HG02852 (cell line): ENCODE results near the gene KRTAP10-8.
"Not testable (repeated sequence)": the region's sequence is repeated elsewhere in the genome, so short reads cannot be mapped to it uniquely, and the experiment has no call there.

ENCODE experiments used
- ATAC-seq: cut with Tn5 transposase; IDR thresholded peaks from one replicate; pipeline ENCODE4 v1.9.1; 2021; ENCODE audit warnings: mild to moderate bottlenecking, moderate library complexity; ENCODE audit not compliant: unreplicated experiment

KRTAP10-8 gene

DNA sequence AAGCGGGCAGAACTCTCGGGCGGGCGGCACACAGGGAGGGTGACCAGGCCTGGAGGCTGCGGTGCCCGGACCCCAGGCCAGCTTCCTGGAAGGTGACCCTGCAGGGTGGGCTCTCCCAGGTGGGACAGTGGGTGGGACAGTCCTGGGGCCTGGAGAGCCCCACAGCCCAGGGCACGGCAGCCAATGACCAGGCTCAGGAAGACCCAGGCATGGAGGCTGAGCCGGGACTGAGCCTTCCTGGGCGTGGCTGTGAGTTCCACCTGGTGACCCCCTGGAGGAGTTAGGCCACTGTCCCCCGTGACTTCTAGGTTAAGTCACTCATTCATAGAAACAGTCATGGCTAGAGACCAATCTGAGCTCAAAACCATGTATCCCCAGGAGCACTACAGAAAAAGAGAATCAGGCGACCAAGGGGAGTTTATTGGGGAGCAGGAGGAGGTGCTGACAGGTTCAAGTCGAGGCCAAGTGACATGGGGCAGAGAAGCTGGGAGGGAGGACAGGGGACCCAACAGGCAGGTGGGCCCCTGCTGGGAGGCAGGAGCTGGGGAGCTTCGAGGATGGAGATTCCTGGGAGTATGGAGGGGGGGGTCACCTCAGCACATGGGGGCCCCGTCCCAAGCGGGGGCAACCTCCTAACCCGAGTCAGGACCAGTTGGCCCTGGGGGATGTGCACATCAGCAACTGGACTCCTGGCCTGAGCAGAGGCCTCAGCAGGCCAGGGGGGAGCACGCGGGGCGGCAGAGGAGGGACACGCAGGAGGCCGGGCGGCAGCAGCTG is 32.6 kb upstream of the KRTAP10-8 start:
- no peak for ATAC-seq

DNA sequence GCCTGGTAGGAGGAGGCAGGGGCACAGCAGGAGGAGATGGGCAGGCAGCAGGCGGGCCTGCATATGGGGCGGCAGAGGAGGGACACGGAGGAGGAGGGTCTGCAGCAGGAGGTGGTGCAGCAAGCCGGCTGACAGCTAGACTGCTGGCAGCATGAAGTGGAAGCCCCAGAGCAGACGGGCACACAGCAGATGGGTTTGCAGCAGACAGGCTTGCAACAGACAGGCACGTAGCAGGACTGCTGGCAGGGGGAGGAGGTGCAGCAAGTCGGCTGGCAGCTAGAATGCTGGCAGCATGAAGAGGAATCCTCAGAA is 32.1 kb upstream of the KRTAP10-8 start:
- no peak for ATAC-seq

DNA sequence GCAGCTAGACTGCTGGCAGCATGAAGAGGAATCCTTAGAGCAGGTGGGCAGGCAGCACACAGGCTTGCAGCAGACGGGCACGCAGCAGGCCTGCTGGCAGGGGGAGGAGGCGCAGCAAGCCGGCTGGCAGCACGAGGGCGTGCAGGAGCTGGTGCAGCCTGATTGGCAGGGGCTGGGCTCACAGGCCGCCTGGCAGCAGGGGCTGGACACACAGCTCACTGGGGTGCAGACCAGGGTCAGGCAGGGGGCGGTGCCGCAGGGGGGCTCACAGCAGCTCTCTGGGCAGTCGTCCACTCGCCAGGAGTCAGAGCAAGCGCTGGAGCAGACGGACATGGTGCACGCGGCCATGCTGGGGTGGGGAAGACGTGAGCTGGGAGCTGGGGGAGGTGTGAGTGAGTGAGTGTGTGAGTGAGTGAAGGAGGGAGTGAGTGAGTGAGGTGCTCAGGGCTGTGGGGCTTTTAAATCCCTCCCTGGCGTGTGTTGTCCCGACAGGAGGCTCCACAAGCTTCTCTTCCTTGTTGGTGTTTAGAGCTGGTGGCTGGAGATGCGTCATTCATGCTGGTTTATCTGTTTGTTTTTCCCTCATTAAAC is 31.6 kb upstream of the KRTAP10-8 start, which contains the start of gene KRTAP10-5:
TSS of gene KRTAP10-5 (minus strand) at position 374 of the 591 bp plus-strand sequence. CDS start at position 348, 26 bp downstream.
- ATAC-seq = not testable (repeated sequence)

DNA sequence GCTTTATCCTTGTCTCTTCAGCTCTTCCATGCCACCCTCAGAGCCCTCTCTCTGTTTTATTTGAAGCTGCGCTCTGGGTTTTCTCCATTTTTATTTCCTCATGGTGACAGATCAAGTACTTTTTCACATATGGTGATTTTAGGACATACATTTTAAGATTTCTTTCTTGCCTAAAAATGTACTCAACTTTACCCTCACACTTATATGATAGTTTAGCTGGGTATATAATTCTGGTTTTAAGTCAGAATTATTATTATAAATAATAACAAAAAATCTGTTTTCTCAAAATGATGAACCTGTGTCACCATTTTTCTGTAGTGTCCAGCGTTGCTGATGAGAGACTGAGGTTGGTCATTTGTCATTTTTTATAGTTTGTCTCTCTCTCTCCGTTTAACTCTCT is 30.7 kb upstream of the KRTAP10-8 start:
- no peak for ATAC-seq

DNA sequence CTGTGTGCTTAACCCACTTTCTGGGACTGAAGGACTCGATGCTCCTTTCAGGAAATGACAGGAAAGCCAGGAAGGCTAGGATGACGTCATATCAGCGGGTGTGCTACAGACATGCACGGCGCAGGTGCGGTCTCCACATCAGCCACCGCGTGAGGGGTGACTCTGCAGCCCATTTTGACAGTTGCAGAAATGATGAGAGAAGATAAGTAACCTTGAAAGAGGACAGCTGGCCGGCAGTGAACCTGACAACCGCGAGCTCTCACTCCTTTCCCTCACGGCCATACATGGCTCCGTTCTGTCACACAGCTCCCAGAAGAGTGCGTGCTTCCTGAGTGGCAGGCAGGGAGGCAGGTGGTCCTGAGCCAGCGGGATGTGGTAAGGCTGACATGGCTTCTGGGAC is 29.8 kb upstream of the KRTAP10-8 start:
- ATAC-seq = no peak

DNA sequence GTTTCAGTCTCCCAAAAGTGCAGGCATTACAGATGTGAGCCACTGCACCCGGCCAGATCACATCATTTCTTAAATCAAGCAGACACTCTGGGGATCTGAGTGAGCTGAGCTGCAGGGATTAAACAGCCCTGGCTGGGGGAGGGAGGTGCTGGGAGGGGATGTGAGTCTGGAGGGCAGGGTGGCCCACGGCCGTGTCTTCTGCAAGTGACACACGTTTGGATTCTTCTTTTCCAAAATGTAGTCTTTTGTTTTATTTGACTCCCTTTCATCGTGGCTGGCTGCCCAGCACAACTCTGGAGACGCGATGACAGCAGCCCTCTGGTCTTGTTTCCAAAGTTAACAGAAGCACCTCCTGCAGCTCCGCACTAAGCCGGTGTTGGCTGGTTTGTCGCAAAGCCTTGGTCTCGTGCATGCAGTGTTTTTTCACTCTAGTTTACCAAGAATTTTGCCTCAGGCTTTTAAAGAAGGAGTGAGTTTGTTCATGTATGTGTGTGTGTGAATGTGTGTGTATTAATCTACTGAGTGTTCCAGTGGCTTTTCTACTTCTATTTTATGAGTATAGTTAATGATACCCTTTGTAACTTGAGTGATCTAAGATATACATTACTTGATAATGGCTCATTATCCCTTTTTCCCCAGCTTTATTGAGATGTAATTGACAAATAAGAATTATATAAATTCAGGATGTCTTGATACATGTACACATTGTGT is 28.6 kb upstream of the KRTAP10-8 start:
- ATAC-seq = no peak

DNA sequence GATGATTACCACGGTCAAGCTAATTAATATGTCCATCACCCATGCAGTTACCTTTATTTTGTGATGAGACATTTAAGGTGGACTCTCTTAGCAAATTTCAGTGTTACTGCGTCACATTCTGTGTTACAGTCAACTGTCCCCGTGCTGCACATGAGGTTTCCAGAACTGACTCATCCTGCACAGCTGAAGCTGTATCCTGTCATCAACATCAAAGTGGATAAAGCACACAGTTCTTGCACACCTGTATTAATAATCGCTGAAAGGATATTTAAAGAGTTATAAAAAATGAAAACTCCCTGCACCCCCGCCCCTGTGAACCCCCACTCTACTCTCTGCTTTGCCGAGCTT is 28.1 kb upstream of the KRTAP10-8 start:
- ATAC-seq = no peak

DNA sequence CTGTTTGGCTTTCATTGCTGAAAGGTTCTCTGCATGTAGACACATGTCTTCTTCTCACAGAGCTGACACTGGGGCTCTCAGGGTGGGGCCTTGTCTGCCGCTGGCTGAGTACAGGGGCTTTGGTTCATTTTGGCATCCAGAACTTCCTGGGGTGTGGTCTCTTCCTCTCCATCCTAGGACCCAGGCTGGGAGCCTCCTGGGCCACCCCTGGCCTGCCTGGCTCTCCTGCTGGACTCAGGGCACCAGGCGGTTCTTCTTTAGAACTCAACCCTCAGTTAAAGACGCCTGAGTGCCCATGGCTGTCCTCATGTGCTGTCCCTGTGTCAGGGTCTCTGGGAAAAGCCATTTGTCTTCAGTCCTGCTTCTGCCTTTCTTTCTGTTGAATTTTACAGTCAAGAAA is 26.0 kb upstream of the KRTAP10-8 start:
- no peak for ATAC-seq

DNA sequence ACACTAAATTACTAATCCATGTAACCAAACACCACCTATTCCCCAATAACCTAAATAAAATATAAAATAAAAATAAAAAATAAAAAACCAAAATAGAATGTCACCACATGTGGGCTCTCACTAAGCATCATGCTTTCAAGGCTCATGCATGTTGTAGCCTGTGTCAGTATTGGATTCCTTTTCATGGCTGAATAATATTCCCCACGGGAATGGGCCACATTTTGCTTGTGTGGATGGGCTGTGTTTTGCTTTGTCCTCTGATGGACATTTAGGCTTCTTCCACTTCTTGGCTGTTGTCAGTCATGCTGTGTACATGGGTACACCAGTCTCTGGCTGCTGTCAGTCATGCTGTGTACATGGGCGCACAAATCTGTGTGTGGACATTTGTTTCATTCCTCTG is 22.8 kb upstream of the KRTAP10-8 start:
- no peak for ATAC-seq

DNA sequence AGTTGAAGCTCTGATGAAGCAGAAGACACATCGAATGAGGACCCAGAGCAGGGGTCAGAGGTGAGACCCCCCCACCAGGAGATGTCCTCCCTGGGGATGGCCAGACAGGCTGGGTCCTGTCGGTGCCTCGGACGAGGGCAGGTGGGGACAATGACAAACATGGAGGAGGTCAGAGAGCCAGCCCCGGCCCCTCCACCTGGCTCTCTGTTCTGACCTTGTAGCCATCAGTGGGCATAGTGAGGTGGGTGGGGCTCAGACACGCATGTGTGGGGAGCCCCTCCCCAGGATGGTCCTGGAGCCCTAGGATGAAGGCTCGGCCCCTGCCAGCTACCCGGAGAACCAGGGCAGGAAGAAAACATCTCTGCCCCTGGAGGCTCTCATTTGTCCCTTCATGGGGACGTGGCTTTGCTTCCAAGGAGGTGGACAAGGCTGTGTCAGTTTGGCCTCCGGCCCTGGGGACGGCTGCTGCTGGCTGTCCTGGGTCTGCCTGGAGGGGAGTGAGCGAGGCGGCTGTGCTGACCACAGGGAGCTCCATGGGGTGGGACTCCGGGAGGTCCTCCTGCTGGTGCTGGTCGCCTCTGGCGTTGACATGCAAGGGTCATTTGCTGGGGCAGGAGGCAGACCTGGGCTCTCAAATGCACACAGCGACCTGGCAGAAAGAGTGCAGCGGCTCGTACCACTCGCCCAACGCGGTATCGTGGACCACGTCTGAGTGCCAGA is 22.1 kb upstream of the KRTAP10-8 start:
- no peak for ATAC-seq

DNA sequence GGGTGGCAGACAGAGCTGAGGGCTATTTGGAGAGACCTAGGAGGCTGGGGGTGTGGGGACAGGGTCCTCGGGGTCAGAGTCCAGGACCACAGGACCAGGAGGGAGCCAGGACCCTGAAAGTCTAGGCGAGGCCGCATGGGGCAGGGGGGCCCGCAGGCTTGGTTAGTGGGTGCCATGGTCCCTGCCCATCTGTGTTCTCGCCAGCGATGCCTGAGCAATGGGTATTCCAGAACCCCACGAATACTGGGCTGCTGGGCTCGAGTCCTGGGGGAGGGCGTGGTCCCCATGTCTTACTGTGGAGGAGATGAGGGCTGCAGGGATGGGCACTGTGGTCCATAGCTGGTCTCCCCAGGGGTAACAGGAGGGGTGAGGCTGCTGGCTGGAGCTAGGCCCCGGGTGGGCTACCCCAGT is 21.6 kb upstream of the KRTAP10-8 start:
- ATAC-seq = no peak

DNA sequence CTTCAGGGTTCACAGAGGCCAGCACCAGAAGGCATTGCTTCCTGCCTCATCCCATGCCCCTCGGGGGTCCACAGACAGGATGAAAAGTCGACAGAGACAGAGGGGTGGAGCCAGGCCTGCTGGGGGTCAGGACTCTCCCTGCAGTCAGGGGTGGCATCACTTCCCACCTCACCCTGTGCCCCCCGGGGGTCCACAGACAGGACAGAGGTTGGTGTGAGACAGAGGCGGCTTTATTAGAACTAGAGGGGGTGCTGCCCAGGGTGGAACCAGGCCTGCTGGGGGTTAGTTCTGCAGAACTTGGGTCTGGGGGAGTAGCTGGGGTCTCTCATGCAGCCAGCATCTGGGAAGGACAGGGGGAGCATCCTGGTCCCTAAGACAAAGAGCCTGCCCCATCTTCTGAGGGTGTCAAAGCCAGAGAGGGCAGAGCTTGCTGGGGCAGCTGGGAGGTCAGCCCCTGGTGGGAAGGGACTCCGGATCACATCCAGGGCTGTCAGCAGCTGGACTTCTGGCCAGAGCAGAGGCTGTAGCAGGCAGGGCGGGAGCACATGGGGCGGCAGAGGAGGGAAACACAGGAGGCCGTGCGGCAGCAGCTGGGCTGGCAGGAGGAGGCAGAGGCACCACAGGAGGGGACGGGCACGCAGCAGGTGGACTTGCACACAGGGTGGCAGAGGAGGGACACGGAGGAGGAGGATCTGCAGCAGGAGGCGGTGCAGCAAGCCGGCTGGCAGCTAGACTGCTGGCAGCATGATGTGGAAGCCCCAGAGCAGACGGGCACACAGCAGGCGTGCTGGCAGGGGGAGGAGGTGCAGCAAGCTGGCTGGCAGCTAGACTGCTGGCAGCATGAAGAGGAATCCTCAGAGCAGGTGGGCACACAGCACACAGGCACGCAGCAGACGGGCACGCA is 20.7 kb upstream of the KRTAP10-8 start:
- not testable (repeated sequence) for ATAC-seq

DNA sequence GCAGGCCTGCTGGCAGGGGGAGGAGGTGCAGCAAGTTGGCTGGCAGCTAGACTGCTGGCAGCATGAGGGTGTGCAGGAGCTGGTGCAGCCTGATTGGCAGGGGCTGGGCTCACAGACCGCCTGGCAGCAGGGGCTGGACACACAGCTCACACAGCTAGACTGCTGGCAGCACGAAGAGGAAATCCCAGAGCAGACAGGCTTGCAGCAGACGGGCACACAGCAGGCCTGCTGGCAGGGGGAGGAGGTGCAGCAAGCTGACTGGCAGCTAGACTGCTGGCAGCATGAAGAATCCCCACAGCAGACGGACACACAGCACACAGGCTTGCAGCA is 20.1 kb upstream of the KRTAP10-8 start:
- not testable (repeated sequence) for ATAC-seq

DNA sequence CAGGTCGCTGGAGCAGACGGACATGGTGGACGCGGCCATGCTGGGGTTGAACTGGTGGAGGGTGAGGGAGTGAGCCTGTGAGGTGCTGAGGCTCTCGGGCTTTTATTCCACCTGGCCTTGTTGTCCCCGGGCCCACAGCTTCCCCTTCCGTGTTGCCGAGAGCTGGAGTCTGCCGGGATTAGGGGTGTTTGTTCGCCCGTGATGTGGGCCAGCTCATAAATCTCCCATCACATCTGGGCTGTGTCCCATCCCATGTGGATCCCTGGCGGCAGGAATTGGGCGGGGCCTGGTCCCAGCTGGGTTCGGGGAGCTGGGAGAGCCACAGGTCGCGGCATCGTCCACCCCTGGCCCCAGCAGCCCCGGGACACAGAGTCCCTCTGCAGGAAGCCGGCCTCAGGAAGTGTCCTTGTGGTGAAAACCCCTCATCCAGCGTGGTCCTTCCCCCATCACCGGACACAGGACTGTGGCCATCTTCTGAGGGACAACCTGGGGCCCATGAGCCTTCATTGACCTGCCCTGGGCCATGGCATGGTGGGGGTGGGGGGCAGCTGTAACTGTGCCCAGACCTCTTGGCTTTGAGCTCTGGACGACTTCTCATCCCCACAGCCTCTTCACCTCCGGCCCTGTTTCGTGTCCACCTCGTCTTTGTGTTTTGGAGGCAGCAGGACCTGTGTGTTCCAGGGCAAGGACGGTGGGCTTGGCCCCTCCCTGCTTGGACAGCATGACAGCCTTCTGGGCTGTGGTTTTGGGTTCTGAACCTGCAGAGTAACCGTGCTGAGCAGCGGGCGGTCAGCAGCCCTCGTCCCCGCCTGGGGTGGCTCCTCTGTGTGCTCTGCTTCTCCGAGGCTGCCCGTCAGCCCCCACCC is 19.2 kb upstream of the KRTAP10-8 start, which contains the start of gene KRTAP10-6:
TSS of gene KRTAP10-6 (minus strand) at position 60 of the 866 bp plus-strand sequence. CDS start at position 39, 21 bp downstream.
- no peak for ATAC-seq

DNA sequence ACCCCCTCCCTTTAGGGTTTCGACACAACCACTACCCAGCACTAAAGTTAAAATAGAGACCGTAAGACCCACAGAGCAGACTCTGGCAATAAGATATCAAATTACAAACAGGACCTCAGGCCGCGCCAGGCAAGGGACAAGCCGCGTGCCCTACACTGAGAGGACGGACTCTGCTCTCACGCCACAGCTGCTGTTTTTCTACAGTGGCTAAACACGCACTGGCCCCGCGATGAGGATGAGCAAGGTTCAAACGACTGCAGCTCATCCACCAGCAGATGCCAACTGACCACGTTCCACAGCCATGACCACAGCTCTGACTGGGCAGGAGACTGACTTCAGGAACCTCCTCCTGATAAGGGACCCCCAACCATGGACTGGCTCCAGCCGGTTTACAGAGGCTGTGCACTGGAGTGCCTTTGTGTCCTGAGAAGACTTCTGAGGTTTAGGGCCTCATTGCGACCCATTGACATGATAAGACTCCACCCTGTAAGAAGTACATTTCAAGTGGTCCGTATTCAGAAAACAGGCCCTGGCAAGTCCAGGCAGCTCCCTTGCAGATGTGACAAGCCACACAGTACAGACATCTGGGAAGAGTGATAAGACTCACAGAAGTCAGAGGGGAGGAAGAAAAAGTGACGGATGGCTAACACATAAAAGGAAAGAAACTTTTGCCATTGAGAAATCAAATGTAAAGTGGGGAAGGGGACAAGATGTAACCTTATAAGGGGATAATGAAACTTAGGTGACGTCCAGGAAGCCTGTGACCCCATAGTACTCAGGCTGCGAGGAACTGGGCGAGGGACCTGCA is 18.1 kb upstream of the KRTAP10-8 start:
- no peak for ATAC-seq

DNA sequence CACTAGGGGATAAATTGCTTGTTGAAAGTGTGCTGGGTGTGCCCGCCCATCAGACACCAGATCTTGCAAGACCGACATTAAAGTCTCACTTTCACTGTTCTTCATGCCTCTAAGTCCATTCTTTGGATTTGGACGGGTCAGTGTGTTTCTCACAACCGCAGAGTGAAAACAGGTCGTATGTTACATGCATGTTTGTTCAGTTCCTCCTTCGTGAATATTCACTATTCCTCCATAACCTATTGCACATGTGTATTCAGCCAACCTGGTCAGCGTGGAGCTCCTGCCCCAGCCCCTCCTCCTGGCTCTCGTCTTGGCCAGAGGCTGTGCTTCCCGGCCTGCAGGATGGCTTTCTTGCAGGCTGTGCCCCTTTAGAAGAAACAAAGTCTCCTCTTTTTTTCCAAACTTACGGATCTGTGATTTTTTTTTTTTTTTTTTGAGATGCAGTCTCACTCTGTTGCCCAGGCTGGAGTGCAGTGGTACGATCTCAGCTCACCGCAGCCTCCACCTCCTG is 17.4 kb upstream of the KRTAP10-8 start:
- no peak for ATAC-seq

DNA sequence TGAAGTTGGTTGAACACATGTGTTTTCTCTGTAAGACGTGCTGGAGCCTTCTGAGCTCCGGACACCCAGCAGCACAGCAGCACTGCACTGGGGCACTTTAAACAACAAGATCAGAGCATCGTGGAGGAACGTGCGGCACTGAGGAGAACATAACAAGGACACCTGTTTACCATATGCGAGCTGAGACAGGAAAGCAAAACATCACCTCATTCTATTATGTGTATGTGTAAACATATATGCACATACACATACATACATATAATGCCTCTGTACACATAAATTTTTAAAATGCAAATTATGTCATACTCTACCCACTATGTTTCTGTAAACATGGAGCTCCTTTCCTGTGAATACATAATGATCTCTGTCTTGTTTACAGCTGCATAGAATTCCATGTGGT is 16.4 kb upstream of the KRTAP10-8 start:
- ATAC-seq = no peak

DNA sequence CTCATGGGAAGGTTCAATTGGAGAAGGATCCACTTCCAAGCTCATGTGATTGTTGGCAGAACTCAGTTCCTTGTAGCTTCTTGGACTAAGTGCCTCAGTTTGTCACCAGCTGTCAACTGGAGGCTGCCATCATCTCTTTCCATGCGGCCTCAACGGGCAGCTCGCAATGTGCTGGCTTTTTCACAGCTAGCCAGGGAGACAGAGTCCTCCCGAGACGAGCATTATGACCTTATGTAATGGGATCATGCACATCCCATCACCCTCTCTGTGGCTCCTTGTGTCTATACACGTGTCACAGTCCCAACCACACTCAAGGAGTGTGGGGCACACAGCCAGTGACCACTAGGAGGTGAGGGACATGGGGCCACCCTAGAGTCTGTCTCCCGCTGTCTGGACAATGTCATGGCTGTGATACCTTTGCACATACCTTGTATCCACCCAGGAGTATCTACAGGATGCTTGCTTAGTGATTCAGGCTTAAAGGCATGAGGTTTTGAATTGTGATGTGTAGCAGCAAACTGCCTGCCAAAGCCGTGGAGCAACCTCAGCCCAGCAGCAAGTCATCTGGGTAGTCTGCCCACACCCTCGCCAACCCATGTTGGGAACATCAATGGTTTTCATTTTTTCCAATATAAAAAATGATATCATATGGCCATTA is 15.7 kb upstream of the KRTAP10-8 start:
- no peak for ATAC-seq
